ENCODE measurements around the gene MRTO4.

DNA sequence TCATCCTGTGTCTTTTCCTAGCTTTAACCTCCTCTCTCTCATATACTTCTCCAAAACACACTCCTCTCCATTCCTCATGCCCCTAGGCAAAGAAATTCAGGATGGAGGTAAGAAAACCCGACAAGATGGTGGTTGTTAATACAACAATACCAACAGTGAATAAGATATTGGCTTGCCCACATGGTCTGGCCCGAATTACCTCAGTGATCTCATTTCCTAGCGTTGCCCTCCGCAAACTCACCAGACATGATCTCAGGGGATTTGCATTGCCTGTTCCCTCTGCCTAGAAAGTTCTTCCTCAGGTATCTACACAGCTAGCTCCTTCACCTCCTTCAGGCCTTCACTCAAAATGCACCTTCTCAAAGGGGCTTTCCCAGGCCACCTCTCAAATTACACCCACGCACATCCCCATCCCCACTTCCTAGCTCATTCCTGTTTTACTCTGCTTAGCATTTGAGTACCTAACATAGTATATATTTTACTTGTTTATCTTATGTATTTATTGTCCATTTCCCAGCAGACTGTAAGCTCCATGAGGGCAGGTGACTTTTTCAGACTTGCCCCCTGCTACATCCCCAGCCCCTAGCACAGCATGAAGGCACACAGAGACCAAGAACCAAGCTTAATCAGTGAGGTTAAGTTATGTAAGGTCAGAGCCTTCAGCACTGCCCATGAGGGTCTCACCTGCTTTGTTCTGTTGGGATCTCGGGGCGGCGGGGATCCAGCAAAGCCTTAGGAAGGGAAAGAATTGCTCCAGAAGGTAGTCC, 31.3 kb upstream of the MRTO4 start:
- TF ChIP-seq, protein P1, sequence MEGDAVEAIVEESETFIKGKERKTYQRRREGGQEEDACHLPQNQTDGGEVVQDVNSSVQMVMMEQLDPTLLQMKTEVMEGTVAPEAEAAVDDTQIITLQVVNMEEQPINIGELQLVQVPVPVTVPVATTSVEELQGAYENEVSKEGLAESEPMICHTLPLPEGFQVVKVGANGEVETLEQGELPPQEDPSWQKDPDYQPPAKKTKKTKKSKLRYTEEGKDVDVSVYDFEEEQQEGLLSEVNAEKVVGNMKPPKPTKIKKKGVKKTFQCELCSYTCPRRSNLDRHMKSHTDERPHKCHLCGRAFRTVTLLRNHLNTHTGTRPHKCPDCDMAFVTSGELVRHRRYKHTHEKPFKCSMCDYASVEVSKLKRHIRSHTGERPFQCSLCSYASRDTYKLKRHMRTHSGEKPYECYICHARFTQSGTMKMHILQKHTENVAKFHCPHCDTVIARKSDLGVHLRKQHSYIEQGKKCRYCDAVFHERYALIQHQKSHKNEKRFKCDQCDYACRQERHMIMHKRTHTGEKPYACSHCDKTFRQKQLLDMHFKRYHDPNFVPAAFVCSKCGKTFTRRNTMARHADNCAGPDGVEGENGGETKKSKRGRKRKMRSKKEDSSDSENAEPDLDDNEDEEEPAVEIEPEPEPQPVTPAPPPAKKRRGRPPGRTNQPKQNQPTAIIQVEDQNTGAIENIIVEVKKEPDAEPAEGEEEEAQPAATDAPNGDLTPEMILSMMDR (IDR thresholded peaks at IDR 0.05; ENCODE audit: low read depth, low read length, missing input control): no peak
- TF ChIP-seq, protein P2, sequence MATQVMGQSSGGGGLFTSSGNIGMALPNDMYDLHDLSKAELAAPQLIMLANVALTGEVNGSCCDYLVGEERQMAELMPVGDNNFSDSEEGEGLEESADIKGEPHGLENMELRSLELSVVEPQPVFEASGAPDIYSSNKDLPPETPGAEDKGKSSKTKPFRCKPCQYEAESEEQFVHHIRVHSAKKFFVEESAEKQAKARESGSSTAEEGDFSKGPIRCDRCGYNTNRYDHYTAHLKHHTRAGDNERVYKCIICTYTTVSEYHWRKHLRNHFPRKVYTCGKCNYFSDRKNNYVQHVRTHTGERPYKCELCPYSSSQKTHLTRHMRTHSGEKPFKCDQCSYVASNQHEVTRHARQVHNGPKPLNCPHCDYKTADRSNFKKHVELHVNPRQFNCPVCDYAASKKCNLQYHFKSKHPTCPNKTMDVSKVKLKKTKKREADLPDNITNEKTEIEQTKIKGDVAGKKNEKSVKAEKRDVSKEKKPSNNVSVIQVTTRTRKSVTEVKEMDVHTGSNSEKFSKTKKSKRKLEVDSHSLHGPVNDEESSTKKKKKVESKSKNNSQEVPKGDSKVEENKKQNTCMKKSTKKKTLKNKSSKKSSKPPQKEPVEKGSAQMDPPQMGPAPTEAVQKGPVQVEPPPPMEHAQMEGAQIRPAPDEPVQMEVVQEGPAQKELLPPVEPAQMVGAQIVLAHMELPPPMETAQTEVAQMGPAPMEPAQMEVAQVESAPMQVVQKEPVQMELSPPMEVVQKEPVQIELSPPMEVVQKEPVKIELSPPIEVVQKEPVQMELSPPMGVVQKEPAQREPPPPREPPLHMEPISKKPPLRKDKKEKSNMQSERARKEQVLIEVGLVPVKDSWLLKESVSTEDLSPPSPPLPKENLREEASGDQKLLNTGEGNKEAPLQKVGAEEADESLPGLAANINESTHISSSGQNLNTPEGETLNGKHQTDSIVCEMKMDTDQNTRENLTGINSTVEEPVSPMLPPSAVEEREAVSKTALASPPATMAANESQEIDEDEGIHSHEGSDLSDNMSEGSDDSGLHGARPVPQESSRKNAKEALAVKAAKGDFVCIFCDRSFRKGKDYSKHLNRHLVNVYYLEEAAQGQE (IDR thresholded peaks at IDR 0.05): no peak
- TF ChIP-seq TAF1 (conservative IDR thresholded peaks at IDR 0.05): no peak
